WERI-Rb-1 (cell line): Measurements from ENCODE around the gene WWOX.

Source experiments
- DNase-seq: peaks from one replicate; pipeline ENCODE4 v3.0.0-alpha.2; 2020
- H3K27ac ChIP-seq: fragments of 250-450 bp; sonication (Bioruptor Pico); 2 replicates; pipeline ENCODE4 v1.5.1; 2020; ENCODE audit warnings: mild to moderate bottlenecking, moderate library complexity
- H3K27me3 ChIP-seq: fragments of 250-450 bp; sonication (Bioruptor Pico); 2 replicates; pipeline ENCODE4 v1.5.1; 2021; ENCODE audit warnings: mild to moderate bottlenecking, low read depth, moderate library complexity; ENCODE audit not compliant: insufficient read depth, severe bottlenecking
- H3K36me3 ChIP-seq: fragments of 250-450 bp; sonication (Bioruptor Pico); 2 replicates; pipeline ENCODE4 v1.5.1; 2020; ENCODE audit warnings: mild to moderate bottlenecking, moderate library complexity
- H3K4me3 ChIP-seq: 2 replicates; pipeline ENCODE4 v1.5.1; 2011; ENCODE audit warnings: low read depth, mild to moderate bottlenecking, control low read depth, low read length
- H3K9me3 ChIP-seq: fragments of 250-450 bp; sonication (Bioruptor Pico); 2 replicates; pipeline ENCODE4 v1.5.1; 2021; ENCODE audit warnings: mild to moderate bottlenecking, moderate library complexity; ENCODE audit not compliant: severe bottlenecking
- CTCF ChIP-seq: IDR thresholded peaks from 2 replicates; pipeline ENCODE4 v1.5.1; 2011; ENCODE audit warnings: low read depth, mild to moderate bottlenecking, control low read depth, inconsistent platforms, low read length

The WWOX gene

GRCh38 chr16:79190542-79190941 is 1091.1 kb downstream of the WWOX start:
- no peak overlapping the region for H3K4me3 ChIP-seq
- H3K27me3 ChIP-seq, result peaks cover 2% of the 10 kb centered on the region
- H3K27ac ChIP-seq, result no peak overlapping the region
- H3K36me3 ChIP-seq, result no peaks in the 10 kb centered on the region
- no peak for TF ChIP-seq CTCF
- H3K9me3 ChIP-seq, result no peaks in the 10 kb centered on the region
- DNase-seq, result no peak

GRCh38 chr16:79191933-79192332 is 1092.5 kb downstream of the WWOX start:
- Histone ChIP-seq H3K27ac (no peak overlapping the region), H3K27me3 (peaks cover 2% of the 10 kb centered on the region), H3K9me3 (no peaks in the 10 kb centered on the region), H3K36me3 (no peaks in the 10 kb centered on the region), H3K4me3 (no peak overlapping the region)
- no peak for DNase-seq
- no peak for TF ChIP-seq CTCF

GRCh38 chr16:79192904-79193303 is 1093.5 kb downstream of the WWOX start:
- TF ChIP-seq CTCF, result no peak
- H3K27me3 ChIP-seq, result peaks cover 2% of the 10 kb centered on the region
- no peak for DNase-seq

GRCh38 chr16:79194291-79194690 is 1094.8 kb downstream of the WWOX start:
- DNase-seq, result no peak
- H3K27ac ChIP-seq, result no peak overlapping the region
- no peak overlapping the region for H3K4me3 ChIP-seq
- H3K27me3 ChIP-seq, result peaks cover 2% of the 10 kb centered on the region
- H3K9me3 ChIP-seq, result no peaks in the 10 kb centered on the region
- no peaks in the 10 kb centered on the region for H3K36me3 ChIP-seq
- no peak for TF ChIP-seq CTCF

More at GRCh38 chr16:79192904-79193303, 1093.5 kb downstream of the WWOX start:
- no peak overlapping the region for H3K27ac ChIP-seq
- H3K36me3 ChIP-seq, result no peaks in the 10 kb centered on the region
- H3K9me3 ChIP-seq, result no peaks in the 10 kb centered on the region
- H3K4me3 ChIP-seq, result no peak overlapping the region

- Histone ChIP-seq H3K4me3 (no peak overlapping the region), H3K27ac (no peak overlapping the region), H3K27me3 (peaks cover 2% of the 10 kb centered on the region), H3K36me3 (no peaks in the 10 kb centered on the region), H3K9me3 (no peaks in the 10 kb centered on the region)
- no peak for DNase-seq
- no peak for TF ChIP-seq CTCF
Observed at GRCh38 chr16:79195938-79196337, 1096.5 kb downstream of the WWOX start.

GRCh38 chr16:79201436-79201835 is 1102.0 kb downstream of the WWOX start:
- Histone ChIP-seq H3K9me3 (no peaks in the 10 kb centered on the region), H3K27ac (no peak overlapping the region), H3K4me3 (no peak overlapping the region), H3K27me3 (peaks cover 2% of the 10 kb centered on the region), H3K36me3 (no peaks in the 10 kb centered on the region)
- TF ChIP-seq CTCF, result no peak
- DNase-seq, result no peak
